Skeletal muscle satellite cell (primary cell): ENCODE data around the gene TRAF3IP1.
"Not testable (repeated sequence)": the region's sequence is repeated elsewhere in the genome, so short reads cannot be mapped to it uniquely, and the experiment has no call there.

ENCODE experiments used
- H3K27me3 ChIP-seq: 2 replicates; pipeline ENCODE4 v1.7.0; 2013; ENCODE audit warnings: low read length; ENCODE audit not compliant: control insufficient read depth, insufficient read depth
- H3K36me3 ChIP-seq: 2 replicates; pipeline ENCODE4 v1.7.0; 2013; ENCODE audit warnings: mild to moderate bottlenecking, control low read depth, low read length; ENCODE audit not compliant: insufficient read depth
- H3K4me1 ChIP-seq: 2 replicates; pipeline ENCODE4 v1.7.0; 2013; ENCODE audit warnings: low read length; ENCODE audit not compliant: control insufficient read depth, insufficient read depth
- H3K4me2 ChIP-seq: 2 replicates; pipeline ENCODE4 v1.7.0; 2013; ENCODE audit warnings: mild to moderate bottlenecking, low read length
- H3K4me3 ChIP-seq: 2 replicates; pipeline ENCODE4 v1.7.0; 2013; ENCODE audit warnings: low read length
- H3K9ac ChIP-seq: 2 replicates; pipeline ENCODE4 v1.7.0; 2013; ENCODE audit warnings: mild to moderate bottlenecking, low read depth, low read length, moderate library complexity
- H3K9me3 ChIP-seq: replicated peaks from 2 replicates; pipeline ENCODE4 v1.7.0; 2013; ENCODE audit warnings: mild to moderate bottlenecking, control low read depth, low read length

The TRAF3IP1 gene

DNA sequence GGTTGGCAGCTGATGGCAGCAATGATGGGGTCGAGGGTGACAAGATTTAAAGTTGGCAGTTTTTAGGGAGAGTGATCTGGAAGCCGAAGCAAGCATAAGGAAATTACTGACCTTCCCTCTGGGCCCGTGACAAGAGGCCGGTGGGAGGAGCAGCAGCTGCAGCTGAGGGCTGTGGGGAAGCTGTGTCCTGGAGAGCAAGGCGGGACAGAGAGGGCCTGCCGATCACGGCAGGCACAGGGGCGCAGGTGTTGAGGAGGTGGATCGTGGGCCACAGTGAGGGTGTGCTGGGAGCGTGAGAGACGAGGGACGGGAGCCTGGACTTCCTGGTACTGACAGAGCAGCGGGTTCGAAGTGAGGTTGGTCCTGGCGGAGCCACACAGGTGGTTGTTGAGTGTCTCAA is 31.0 kb downstream of the TRAF3IP1 start:
- H3K4me3 ChIP-seq = no peak overlapping the region
- H3K36me3 ChIP-seq = peaks cover 34% of the 10 kb centered on the region
- no peaks in the 10 kb centered on the region for H3K4me1 ChIP-seq

DNA sequence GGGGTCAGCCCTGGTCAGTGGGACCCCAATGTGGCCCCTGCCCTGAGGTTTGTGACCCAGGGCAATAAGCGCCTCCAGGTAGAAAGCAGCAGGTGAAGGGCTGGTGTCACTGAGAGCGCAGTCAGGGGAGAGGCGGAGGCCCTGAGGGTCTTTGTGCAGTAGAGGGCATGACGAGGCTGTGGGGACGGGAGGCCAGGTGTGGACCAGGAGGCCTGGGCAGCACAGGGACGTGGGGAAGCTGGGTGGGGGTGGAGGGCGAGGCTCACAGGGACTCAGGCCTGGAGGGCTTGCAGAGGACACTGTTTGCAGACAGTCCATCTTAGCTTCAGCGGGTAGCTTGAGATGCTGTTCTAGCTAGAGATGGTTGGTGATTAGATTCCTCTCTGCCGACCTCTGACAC is 32.0 kb downstream of the TRAF3IP1 start:
- Histone ChIP-seq H3K9ac (no peak overlapping the region), H3K4me2 (no peak overlapping the region), H3K27me3 (no peaks in the 10 kb centered on the region), H3K4me3 (no peak overlapping the region), H3K36me3 (peaks cover 29% of the 10 kb centered on the region), H3K4me1 (no peaks in the 10 kb centered on the region), H3K9me3 (no peaks in the 10 kb centered on the region)

More for the DNA sequence above, 31.0 kb downstream of the TRAF3IP1 start:
- no peak overlapping the region for H3K4me2 ChIP-seq
- no peak overlapping the region for H3K9ac ChIP-seq
- no peaks in the 10 kb centered on the region for H3K9me3 ChIP-seq
- H3K27me3 ChIP-seq = no peaks in the 10 kb centered on the region

DNA sequence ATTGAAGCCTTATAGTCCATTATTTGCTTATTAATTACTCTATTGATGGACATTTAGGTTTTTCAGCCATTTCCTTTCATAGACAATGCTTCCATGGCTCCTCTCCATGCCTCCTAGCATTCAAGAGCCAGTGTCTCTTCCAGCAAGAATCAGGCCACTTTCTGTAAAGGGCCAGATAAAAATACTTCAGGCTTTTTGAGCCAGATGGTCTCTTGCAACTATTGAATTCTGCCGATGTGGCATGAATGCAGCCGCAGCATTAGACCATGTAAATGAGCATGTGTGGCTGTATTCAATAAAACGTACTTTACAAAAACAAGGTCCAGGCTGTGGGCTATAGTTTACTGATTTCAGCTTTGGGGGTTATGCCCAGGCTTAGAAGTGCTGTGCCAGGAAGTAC is 38.5 kb downstream of the TRAF3IP1 start:
- Histone ChIP-seq H3K4me2 (no peak overlapping the region), H3K4me3 (no peak overlapping the region), H3K4me1 (no peaks in the 10 kb centered on the region), H3K9me3 (no peaks in the 10 kb centered on the region), H3K36me3 (peaks cover 22% of the 10 kb centered on the region), H3K27me3 (no peaks in the 10 kb centered on the region), H3K9ac (no peak overlapping the region)

DNA sequence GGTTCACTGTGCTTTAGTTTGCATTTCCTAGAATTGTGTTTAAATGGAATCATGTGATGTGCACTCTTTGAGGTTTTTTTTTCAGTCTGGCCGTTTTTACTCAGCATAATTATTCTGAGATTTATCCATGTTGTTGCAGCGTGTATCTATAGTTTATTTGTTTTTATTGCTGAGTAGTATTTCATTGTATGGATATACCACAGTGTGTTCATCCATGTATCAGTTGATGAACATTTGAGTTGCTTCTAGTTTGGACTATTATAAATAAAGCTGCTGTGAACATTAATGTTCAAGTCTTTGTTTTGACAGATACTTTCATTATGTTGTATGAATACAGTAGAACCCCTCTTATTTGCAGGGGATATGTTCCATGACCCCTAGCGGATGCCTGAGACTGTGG is 39.1 kb downstream of the TRAF3IP1 start:
- H3K4me3 ChIP-seq = no peak overlapping the region
- H3K9ac ChIP-seq = no peak overlapping the region
- H3K36me3 ChIP-seq = peaks cover 22% of the 10 kb centered on the region
- H3K9me3 ChIP-seq = no peaks in the 10 kb centered on the region
- no peaks in the 10 kb centered on the region for H3K27me3 ChIP-seq
- no peaks in the 10 kb centered on the region for H3K4me1 ChIP-seq
- H3K4me2 ChIP-seq = no peak overlapping the region

DNA sequence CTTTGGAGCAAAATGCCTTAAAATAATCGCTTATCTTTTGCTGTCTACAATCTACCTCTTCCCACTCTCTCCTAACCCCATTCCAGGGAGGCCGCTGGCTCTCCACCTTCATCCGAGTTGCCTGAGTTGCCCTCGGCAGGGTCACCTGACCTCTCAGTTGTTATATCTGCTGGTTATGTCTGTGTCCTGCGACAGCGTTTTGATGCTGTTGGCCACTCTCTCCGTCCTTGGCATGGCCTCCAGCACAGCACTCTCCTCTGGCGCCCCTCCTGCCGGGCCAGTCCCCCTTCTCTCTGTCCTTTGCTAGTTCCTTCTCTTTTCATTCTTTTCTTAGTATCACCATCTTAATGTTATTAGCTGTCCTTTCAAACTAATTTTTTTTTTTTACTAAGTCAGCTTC is 41.6 kb downstream of the TRAF3IP1 start:
- no peaks in the 10 kb centered on the region for H3K9me3 ChIP-seq

DNA sequence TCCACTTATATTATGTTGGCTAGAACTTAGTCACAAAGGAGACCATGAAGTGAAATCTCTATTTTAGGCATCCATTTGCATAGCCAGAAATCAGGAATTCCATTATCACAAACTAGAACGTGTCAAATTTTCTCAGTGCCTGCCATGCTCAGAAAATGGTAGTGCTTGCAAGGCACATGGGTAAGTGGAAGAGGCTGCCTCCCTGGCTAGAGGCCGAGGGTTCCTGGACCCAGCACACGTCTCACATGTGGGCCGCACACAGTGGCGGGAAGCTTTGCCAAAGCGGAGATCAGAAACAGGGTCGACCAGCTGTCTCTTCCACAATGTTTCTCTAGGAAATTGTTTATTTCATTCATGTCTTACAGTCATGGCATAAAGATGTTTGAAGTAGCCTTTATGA is 42.3 kb downstream of the TRAF3IP1 start:
- Histone ChIP-seq H3K9ac (no peak overlapping the region), H3K9me3 (no peaks in the 10 kb centered on the region), H3K4me1 (no peaks in the 10 kb centered on the region), H3K27me3 (no peaks in the 10 kb centered on the region), H3K4me3 (no peak overlapping the region), H3K36me3 (peaks cover 18% of the 10 kb centered on the region), H3K4me2 (no peak overlapping the region)

More for the DNA sequence above, 41.6 kb downstream of the TRAF3IP1 start:
- H3K4me3 ChIP-seq = no peak overlapping the region
- H3K9ac ChIP-seq = no peak overlapping the region
- no peaks in the 10 kb centered on the region for H3K27me3 ChIP-seq
- H3K4me2 ChIP-seq = no peak overlapping the region
- H3K4me1 ChIP-seq = no peaks in the 10 kb centered on the region
- peaks cover 18% of the 10 kb centered on the region for H3K36me3 ChIP-seq

DNA sequence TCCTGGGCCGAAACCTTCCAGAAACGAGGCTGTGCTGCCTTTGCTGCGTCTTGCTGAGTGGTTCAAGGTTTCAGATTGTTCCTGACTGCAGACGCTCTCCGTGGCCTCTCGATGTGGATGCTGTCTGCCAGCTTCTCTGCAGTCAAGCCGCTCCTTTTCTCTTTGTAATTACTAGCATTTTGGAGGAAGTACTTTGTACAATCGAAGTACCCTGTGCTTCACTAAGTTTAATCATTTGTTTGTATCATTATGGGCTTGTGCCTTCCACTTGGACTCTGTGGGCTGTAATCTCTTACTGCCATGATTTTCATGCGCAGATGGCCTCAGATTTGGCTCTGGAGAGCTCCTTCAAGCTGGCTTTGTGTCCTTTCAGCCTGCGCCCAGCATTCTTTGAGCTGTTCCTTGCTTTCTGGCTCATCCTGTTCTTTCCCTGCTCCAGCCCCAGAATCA is 49.3 kb downstream of the TRAF3IP1 start:
- no peak overlapping the region for H3K4me3 ChIP-seq
- no peak overlapping the region for H3K9ac ChIP-seq
- no peaks in the 10 kb centered on the region for H3K4me1 ChIP-seq
- no peaks in the 10 kb centered on the region for H3K27me3 ChIP-seq
- no peak overlapping the region for H3K4me2 ChIP-seq
- H3K36me3 ChIP-seq = no peaks in the 10 kb centered on the region
- H3K9me3 ChIP-seq = no peaks in the 10 kb centered on the region

DNA sequence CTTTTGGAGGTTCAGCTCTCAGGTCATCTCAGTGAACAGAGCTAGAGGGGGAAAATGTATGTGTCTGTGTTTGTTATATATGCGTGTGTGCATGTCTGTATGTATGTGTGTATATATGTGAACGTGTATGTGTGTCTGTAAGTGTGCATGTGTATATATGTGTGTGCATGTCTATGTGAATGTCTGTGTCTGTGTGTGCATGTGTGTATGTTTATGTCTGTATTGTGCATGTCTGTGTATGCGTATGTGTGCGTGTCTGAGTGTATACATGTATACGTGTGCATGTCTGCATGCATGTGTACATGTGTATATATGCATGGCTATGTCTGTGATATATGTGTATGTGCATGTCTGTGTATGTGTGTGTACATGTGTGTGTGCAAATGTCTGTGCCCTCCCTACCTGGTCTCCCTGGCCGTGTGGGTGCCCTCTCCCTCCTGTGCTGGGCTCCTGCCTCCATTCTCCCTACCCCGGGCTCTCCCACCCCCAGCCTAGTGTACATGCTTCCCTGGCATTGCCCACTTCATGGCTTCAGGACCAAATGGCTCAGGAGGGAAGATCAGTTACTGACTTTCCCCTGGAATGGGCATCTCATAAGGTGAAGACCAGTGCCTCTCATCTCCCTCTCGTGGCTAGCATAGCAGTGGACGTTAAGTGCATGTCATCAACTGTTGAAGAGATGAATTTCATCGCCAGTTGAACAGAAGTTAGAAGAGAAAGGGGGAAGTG is 49.9 kb downstream of the TRAF3IP1 start:
- no peak overlapping the region for H3K4me2 ChIP-seq
- H3K9ac ChIP-seq = no peak overlapping the region
- H3K27me3 ChIP-seq = no peaks in the 10 kb centered on the region
- no peaks in the 10 kb centered on the region for H3K4me1 ChIP-seq
- H3K36me3 ChIP-seq = no peaks in the 10 kb centered on the region
- no peaks in the 10 kb centered on the region for H3K9me3 ChIP-seq
- no peak overlapping the region for H3K4me3 ChIP-seq

DNA sequence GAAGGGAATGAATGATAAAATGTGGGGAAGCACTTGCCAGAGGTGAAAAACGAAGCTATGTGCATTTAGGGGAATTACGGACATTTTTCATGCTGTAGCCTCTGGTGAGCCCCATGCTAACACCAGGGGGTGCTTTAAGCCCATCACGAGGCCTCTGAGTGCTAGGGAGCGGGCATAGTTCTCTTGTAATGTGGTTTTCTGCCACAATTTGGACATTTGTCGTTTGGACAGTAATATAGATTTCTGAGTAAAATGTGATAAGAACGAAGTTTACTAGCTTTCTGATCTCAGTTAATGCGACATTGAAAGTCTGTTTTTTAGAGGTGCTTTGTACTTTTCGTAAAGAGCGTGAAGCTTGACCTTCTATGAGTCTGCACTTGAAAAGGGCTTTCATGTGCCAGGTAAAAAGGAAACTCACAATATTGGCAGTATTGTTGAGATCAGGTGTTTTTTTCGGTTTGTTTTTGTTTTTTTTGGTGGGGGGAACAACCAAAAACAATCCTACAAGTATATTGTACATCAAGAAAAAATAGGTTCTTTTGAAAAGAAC is 50.6 kb downstream of the TRAF3IP1 start:
- H3K4me1 ChIP-seq = no peaks in the 10 kb centered on the region
- no peaks in the 10 kb centered on the region for H3K27me3 ChIP-seq
- H3K4me3 ChIP-seq = no peak overlapping the region
- no peaks in the 10 kb centered on the region for H3K36me3 ChIP-seq
- no peaks in the 10 kb centered on the region for H3K9me3 ChIP-seq
- no peak overlapping the region for H3K9ac ChIP-seq
- H3K4me2 ChIP-seq = no peak overlapping the region

DNA sequence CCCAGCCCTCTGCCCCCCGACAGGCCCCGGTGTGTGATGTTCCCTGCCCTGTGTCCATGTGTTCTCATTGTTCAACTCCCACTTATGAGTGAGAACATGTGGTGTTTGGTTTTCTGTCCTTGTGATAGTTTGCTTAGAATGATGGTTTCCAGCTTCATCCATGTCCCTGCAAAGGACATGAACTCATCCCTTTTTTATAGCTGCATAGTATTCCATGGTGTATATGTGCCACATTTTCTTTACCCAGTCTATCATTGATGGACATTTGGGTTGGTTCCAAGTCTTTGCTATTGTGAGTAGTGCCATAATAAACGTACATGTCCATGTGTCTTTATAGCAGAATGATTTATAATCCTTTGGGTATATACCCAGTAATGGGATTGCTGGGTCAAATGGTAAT is 52.0 kb downstream of the TRAF3IP1 start:
- not testable (repeated sequence) for H3K4me3 ChIP-seq, H3K27me3 ChIP-seq, H3K4me2 ChIP-seq, H3K9me3 ChIP-seq, H3K9ac ChIP-seq, H3K36me3 ChIP-seq, H3K4me1 ChIP-seq

DNA sequence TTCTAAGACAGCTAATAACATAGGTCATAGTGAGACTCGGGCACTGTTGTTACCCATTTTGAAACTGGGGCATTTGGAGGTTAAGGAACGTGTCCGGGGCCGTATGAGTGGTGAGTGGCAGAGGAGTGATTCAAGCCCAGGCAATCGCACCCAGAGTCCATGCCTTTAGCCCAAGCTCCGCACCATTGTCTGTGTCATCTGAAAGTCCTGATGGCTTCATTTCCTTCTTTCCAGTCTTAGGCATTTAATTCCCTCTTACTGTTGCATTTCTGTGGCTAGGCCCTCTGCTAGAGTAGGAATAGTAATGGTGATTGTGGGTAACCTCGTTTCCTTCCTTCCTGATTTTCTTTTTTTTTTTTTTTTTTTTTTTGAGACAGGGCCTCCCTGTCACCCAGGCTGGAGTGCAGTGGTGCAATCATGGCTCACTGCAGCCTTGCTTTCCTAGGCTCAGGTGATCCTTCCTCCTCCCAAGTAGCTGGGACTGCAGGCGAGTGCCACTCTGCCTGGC is 56.6 kb downstream of the TRAF3IP1 start:
- Histone ChIP-seq H3K9ac (no peak overlapping the region), H3K36me3 (peaks cover 2% of the 10 kb centered on the region), H3K9me3 (no peaks in the 10 kb centered on the region), H3K27me3 (no peaks in the 10 kb centered on the region), H3K4me2 (no peak overlapping the region), H3K4me1 (peaks cover 26% of the 10 kb centered on the region), H3K4me3 (no peak overlapping the region)
